ENCODE data around the gene JAKMIP2. TPM values are rescaled to one million over a fixed set of nuclear protein-coding genes. Genes with fewer than 3 reads are reported as not detected.
A peak's percentile ranks its signal among the peaks of the same experiment; 100 is the strongest.
"Not testable (repeated sequence)": the region's sequence is repeated elsewhere in the genome, so short reads cannot be mapped to it uniquely, and the experiment has no call there.

JAKMIP2 gene
- total RNA-seq, 2 experiments from 2014 or later: 4.5 to 4.9 TPM

GRCh38 chr5:147591120-147591519 is 191.4 kb downstream of the JAKMIP2 start:
- DNase-seq (no peak), ATAC-seq (ENCODE audit: low read depth) (no peak)
- POLR2A ChIA-PET: no interaction called here
- Mint-ChIP-seq H3K36me3 (no peaks in the 10 kb centered on the region), H3K4me3 (no peak overlapping the region), H3K27ac (no peak overlapping the region), H3K27me3 (no peaks in the 10 kb centered on the region), H3K4me1 (no peaks in the 10 kb centered on the region), H3K9me3 (peaks cover 4% of the 10 kb centered on the region)

DNA sequence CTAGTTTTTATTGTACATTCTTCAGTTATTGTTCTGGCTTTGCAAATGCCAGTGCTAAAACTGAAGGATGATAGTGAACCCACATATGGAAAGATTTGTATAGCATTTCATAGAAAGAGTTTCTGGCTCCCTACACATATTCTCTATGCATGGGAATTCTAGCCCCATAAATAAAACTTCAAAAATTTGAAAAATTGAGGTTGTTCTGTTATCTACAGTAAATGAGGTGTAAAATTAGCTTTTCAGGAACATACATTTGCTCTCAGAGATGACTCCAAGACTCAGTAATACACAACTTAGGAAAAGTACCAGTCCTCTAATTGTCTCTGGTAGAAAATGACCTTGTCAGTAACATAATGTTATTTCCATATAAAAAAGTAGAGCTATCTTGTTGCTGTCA is 192.4 kb downstream of the JAKMIP2 start:
- H3K4me3 Mint-ChIP-seq: no peak overlapping the region
- H3K4me1 Mint-ChIP-seq: no peaks in the 10 kb centered on the region
- H3K27me3 Mint-ChIP-seq: no peaks in the 10 kb centered on the region
- DNase-seq (no peak), ATAC-seq (ENCODE audit: low read depth) (no peak)
- H3K27ac Mint-ChIP-seq: no peak overlapping the region
- H3K36me3 Mint-ChIP-seq: no peaks in the 10 kb centered on the region
- peaks cover 2% of the 10 kb centered on the region for H3K9me3 Mint-ChIP-seq
- POLR2A ChIA-PET: no interaction called here

GRCh38 chr5:147586832-147587231 is 195.7 kb downstream of the JAKMIP2 start:
- Mint-ChIP-seq H3K9me3 (no peaks in the 10 kb centered on the region), H3K27ac (no peak overlapping the region), H3K4me3 (no peak overlapping the region), H3K36me3 (no peaks in the 10 kb centered on the region), H3K27me3 (no peaks in the 10 kb centered on the region), H3K4me1 (no peaks in the 10 kb centered on the region)
- POLR2A ChIA-PET: no interaction called here
- ATAC-seq (ENCODE audit: low read depth) (no peak), DNase-seq (no peak)

- peaks cover 1% of the 10 kb centered on the region for H3K9me3 Mint-ChIP-seq
- H3K4me1 Mint-ChIP-seq: no peaks in the 10 kb centered on the region
- no peak for DNase-seq
- ATAC-seq (ENCODE audit: low read depth): no peak
- POLR2A ChIA-PET: no interaction called here
- no peak overlapping the region for H3K27ac Mint-ChIP-seq
- H3K27me3 Mint-ChIP-seq: no peaks in the 10 kb centered on the region
- H3K36me3 Mint-ChIP-seq: no peaks in the 10 kb centered on the region
- no peak overlapping the region for H3K4me3 Mint-ChIP-seq
These were observed 196.3 kb downstream of the JAKMIP2 start for GRCh38 chr5:147586221-147586620.

GRCh38 chr5:147582272-147582671 is 200.3 kb downstream of the JAKMIP2 start:
- H3K27ac Mint-ChIP-seq; H3K36me3 Mint-ChIP-seq; H3K4me1 Mint-ChIP-seq; ATAC-seq (ENCODE audit: low read depth); H3K27me3 Mint-ChIP-seq; POLR2A ChIA-PET; H3K9me3 Mint-ChIP-seq; DNase-seq; H3K4me3 Mint-ChIP-seq: not testable (repeated sequence)

- H3K4me1 Mint-ChIP-seq; DNase-seq; H3K4me3 Mint-ChIP-seq; H3K27me3 Mint-ChIP-seq; H3K9me3 Mint-ChIP-seq; POLR2A ChIA-PET; H3K27ac Mint-ChIP-seq; ATAC-seq (ENCODE audit: low read depth); H3K36me3 Mint-ChIP-seq: not testable (repeated sequence)
These were observed 202.1 kb downstream of the JAKMIP2 start for GRCh38 chr5:147580418-147580817.

GRCh38 chr5:147578228-147579024 is 204.1 kb downstream of the JAKMIP2 start:
- Mint-ChIP-seq H3K36me3 (no peaks in the 10 kb centered on the region), H3K27ac (no peak overlapping the region), H3K4me1 (no peaks in the 10 kb centered on the region), H3K4me3 (no peak overlapping the region), H3K27me3 (no peaks in the 10 kb centered on the region), H3K9me3 (peaks cover 5% of the 10 kb centered on the region)
- no peak for DNase-seq
- ATAC-seq (ENCODE audit: low read depth): no peak
- POLR2A ChIA-PET: no interaction called here

- Mint-ChIP-seq H3K36me3 (no peaks in the 10 kb centered on the region), H3K4me1 (no peaks in the 10 kb centered on the region), H3K9me3 (peaks cover 5% of the 10 kb centered on the region), H3K4me3 (no peak overlapping the region), H3K27me3 (no peaks in the 10 kb centered on the region), H3K27ac (no peak overlapping the region)
- DNase-seq (peak; percentile 56), ATAC-seq (ENCODE audit: low read depth) (no peak)
- POLR2A ChIA-PET: no interaction called here
These were observed 205.6 kb downstream of the JAKMIP2 start for GRCh38 chr5:147576646-147577535.

GRCh38 chr5:147575598-147575997 is 206.9 kb downstream of the JAKMIP2 start:
- H3K27me3 Mint-ChIP-seq: no peaks in the 10 kb centered on the region
- no peak overlapping the region for H3K27ac Mint-ChIP-seq
- H3K4me3 Mint-ChIP-seq: no peak overlapping the region
- peaks cover 2% of the 10 kb centered on the region for H3K9me3 Mint-ChIP-seq
- POLR2A ChIA-PET: interaction anchor here (0.6 kb wide), 1 partner anchor 1278 kb away, joined by 3 read pairs; no protein-coding TSS in a partner anchor
- ATAC-seq (ENCODE audit: low read depth): no peak
- no peak for DNase-seq
- no peaks in the 10 kb centered on the region for H3K4me1 Mint-ChIP-seq
- H3K36me3 Mint-ChIP-seq: no peaks in the 10 kb centered on the region

DNA sequence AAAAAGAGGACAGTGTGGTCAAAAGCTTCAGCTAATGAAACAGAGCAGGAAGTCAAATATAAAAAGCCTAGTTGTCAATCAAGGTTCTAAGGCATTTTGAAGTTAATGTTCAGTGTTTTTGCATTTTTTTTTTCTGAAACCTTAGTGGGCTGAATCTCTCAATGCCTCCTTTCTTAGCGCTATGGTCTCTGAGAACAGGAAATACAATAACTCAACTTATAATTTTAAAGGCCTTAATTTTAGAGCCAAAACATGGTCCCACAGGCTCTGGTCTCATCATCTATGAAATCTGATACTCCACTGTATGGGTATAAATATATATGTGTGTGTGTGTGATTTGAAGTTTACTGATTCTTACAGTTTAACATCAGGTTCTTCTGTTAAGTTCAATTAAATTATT is 209.3 kb downstream of the JAKMIP2 start:
- Mint-ChIP-seq H3K4me3 (no peak overlapping the region), H3K9me3 (no peaks in the 10 kb centered on the region), H3K27ac (no peak overlapping the region), H3K27me3 (no peaks in the 10 kb centered on the region), H3K36me3 (no peaks in the 10 kb centered on the region), H3K4me1 (no peaks in the 10 kb centered on the region)
- DNase-seq (no peak), ATAC-seq (ENCODE audit: low read depth) (no peak)
- POLR2A ChIA-PET: no interaction called here

- H3K27me3 Mint-ChIP-seq: no peaks in the 10 kb centered on the region
- no peak overlapping the region for H3K27ac Mint-ChIP-seq
- H3K9me3 Mint-ChIP-seq: no peaks in the 10 kb centered on the region
- ATAC-seq (ENCODE audit: low read depth) (no peak), DNase-seq (no peak)
- POLR2A ChIA-PET: no interaction called here
- no peaks in the 10 kb centered on the region for H3K4me1 Mint-ChIP-seq
- H3K4me3 Mint-ChIP-seq: no peak overlapping the region
- H3K36me3 Mint-ChIP-seq: no peaks in the 10 kb centered on the region
These were observed 213.7 kb downstream of the JAKMIP2 start for GRCh38 chr5:147568710-147569406.

DNA sequence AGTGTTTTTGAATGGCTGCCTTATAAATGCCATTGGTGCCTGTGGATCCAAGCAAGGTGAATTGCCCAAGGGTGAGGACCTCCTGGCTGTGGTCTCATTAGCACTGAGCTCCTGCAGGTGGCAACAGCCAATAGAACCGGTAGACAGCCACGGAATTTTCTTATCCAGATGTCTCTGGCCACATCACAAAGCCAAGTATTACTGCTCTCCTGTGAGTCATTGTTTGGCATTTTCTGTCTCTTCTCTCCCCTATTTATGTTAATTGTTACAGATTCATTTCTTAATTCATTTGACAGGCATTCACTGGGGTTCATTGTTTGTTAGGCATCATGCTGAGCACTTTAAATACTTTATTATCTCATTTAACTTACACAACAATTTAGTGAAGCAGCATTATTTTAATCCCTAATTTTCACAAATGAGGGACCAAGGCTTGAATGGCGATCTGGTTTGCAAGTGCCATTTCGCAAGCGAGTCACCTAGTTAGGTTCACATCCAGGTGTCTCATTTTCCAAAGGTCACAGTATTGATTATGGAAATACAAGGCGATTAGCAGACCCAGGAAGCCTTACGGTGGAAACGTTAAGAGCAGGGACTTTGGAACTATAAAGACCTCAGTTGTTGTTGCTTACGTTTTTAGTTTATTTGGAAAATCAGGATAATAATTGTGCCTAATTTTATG is 214.5 kb downstream of the JAKMIP2 start:
- no peak for ATAC-seq (ENCODE audit: low read depth)
- no peaks in the 10 kb centered on the region for H3K4me1 Mint-ChIP-seq
- no peak overlapping the region for H3K4me3 Mint-ChIP-seq
- no peaks in the 10 kb centered on the region for H3K9me3 Mint-ChIP-seq
- no peaks in the 10 kb centered on the region for H3K27me3 Mint-ChIP-seq
- DNase-seq: no peak
- no peaks in the 10 kb centered on the region for H3K36me3 Mint-ChIP-seq
- no peak overlapping the region for H3K27ac Mint-ChIP-seq
- POLR2A ChIA-PET: no interaction called here

GRCh38 chr5:147565524-147565923 is 217.0 kb downstream of the JAKMIP2 start:
- ATAC-seq (ENCODE audit: low read depth) (no peak), DNase-seq (no peak)
- no peaks in the 10 kb centered on the region for H3K4me1 Mint-ChIP-seq
- no peak overlapping the region for H3K27ac Mint-ChIP-seq
- H3K4me3 Mint-ChIP-seq: no peak overlapping the region
- H3K9me3 Mint-ChIP-seq: no peaks in the 10 kb centered on the region
- H3K27me3 Mint-ChIP-seq: no peaks in the 10 kb centered on the region
- H3K36me3 Mint-ChIP-seq: no peaks in the 10 kb centered on the region
- POLR2A ChIA-PET: no interaction called here
